Parathyroid adenoma (tissue), 2 donors: Measurements from ENCODE around the gene MERTK.

Source experiments
- H2AFZ ChIP-seq: fragments of 300-600 bp; sonication (generic); one replicate; pipeline ENCODE4 v1.7.0; 2017; ENCODE audit warnings: antibody characterized with exemption, mild to moderate bottlenecking
- H3K27ac ChIP-seq: fragments of 300-600 bp; sonication (generic); one replicate; pipeline ENCODE4 v1.7.0; 2017
- H3K27me3 ChIP-seq: fragments of 300-600 bp; sonication (generic); one replicate; pipeline ENCODE4 v1.7.0; 2017; ENCODE audit warnings: low read length; ENCODE audit not compliant: control insufficient read depth, insufficient read depth
- H3K36me3 ChIP-seq: fragments of 300-600 bp; sonication (generic); one replicate; pipeline ENCODE4 v1.7.0; 2017; ENCODE audit warnings: low read length; ENCODE audit not compliant: control insufficient read depth, insufficient read depth
- H3K4me1 ChIP-seq: fragments of 300-600 bp; sonication (generic); one replicate; pipeline ENCODE4 v1.7.0; 2017; ENCODE audit warnings: control low read depth
- H3K4me2 ChIP-seq: fragments of 300-600 bp; sonication (generic); one replicate; pipeline ENCODE4 v1.7.0; 2017; ENCODE audit warnings: low read length
- H3K4me3 ChIP-seq: fragments of 300-600 bp; sonication (generic); one replicate; pipeline ENCODE4 v1.7.0; 2017; ENCODE audit warnings: low read depth, low read length
- H3K79me2 ChIP-seq: fragments of 300-600 bp; sonication (generic); one replicate; pipeline ENCODE4 v1.7.0; 2017; ENCODE audit warnings: control low read depth
- H3K9ac ChIP-seq: fragments of 300-600 bp; sonication (generic); one replicate; pipeline ENCODE4 v1.7.0; 2017; ENCODE audit warnings: mild to moderate bottlenecking
- H3K9me3 ChIP-seq: fragments of 300-600 bp; sonication (generic); one replicate; pipeline ENCODE4 v1.7.0; 2017; ENCODE audit warnings: low read length; ENCODE audit not compliant: control insufficient read depth
- CTCF ChIP-seq: fragments of 300-600 bp; sonication (generic); IDR thresholded peaks from one replicate; pipeline ENCODE4 v1.7.0; 2017; ENCODE audit warnings: antibody characterized with exemption, mild to moderate bottlenecking
- donor health status: primary hyperparathyroidism.

Gene MERTK

DNA sequence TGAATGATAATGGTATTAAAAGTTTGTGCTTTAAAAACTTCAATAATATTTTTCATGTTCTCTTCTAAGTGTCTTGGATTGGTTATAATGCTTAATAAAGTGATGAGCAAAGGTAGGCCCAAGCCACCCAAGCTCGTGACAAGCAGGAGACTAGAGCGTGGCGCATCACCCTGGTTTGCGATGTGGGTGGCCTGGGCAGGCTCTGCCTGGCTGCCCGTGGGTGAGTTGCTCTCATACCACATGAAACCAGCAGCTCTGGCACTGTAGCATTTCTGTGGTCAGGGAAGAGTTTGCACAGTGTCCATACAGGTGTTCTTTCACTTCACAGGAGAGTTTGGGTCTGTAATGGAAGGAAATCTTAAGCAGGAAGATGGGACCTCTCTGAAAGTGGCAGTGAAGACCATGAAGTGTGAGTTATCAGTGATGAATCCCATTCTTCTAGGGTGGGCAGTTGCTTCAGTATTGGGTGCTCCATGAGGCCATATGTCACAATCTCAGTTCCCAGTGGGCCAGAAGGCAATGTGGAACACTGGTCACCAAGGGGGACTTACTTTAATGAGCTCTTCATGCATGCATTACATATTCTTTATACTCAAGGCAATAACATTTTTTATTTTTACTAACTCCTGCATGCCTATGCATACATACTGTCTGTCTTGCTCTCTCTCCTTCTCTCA lies 105.3 kb downstream of the MERTK start:
- Histone ChIP-seq H3K27ac (no peak overlapping the region), H2AFZ (no peak overlapping the region), H3K36me3 (no peaks in the 10 kb centered on the region), H3K4me2 (no peak overlapping the region), H3K4me1 (no peaks in the 10 kb centered on the region), H3K27me3 (no peaks in the 10 kb centered on the region), H3K9me3 (no peaks in the 10 kb centered on the region), H3K79me2 (no peaks in the 10 kb centered on the region), H3K9ac (no peak overlapping the region), H3K4me3 (no peak overlapping the region)
- TF ChIP-seq CTCF, result no peak

- Histone ChIP-seq H3K9ac (no peak overlapping the region), H3K4me1 (no peaks in the 10 kb centered on the region), H3K79me2 (no peaks in the 10 kb centered on the region), H3K4me2 (no peak overlapping the region), H3K9me3 (no peaks in the 10 kb centered on the region), H3K36me3 (no peaks in the 10 kb centered on the region), H2AFZ (no peak overlapping the region), H3K27ac (no peak overlapping the region), H3K4me3 (no peak overlapping the region), H3K27me3 (no peaks in the 10 kb centered on the region)
- TF ChIP-seq CTCF, result no peak
These were observed 105.8 kb downstream of the MERTK start for GRCh38 chr2:112004253-112004645.

- H3K9me3 ChIP-seq, result no peaks in the 10 kb centered on the region
- no peaks in the 10 kb centered on the region for H3K79me2 ChIP-seq
- no peaks in the 10 kb centered on the region for H3K4me1 ChIP-seq
- no peak overlapping the region for H3K27ac ChIP-seq
- H3K4me2 ChIP-seq, result no peak overlapping the region
- no peak overlapping the region for H2AFZ ChIP-seq
- H3K9ac ChIP-seq, result no peak overlapping the region
- no peak overlapping the region for H3K4me3 ChIP-seq
- no peaks in the 10 kb centered on the region for H3K27me3 ChIP-seq
- no peak for TF ChIP-seq CTCF
- H3K36me3 ChIP-seq, result no peaks in the 10 kb centered on the region
These were observed 107.1 kb downstream of the MERTK start for GRCh38 chr2:112005406-112006075.

DNA sequence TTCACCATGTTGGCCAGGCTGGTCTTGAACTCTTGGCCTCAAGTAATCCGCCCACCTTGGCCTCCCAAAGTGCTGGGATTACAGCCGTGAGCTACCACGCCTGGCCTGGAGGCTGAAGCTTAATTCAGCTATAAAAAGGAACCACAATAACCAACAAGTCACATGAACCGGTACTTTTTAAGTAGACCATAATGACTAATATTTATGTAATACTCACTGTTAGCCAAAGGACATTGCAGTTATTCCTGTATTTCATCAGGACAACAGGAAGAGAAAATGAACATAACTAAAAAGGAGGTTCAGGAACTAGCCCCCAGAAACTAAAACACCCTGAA lies 107.6 kb downstream of the MERTK start:
- no peak overlapping the region for H3K4me2 ChIP-seq

More for the DNA sequence above, 107.6 kb downstream of the MERTK start:
- Histone ChIP-seq H2AFZ (no peak overlapping the region), H3K4me3 (no peak overlapping the region), H3K9me3 (no peaks in the 10 kb centered on the region), H3K4me1 (no peaks in the 10 kb centered on the region), H3K36me3 (no peaks in the 10 kb centered on the region), H3K79me2 (no peaks in the 10 kb centered on the region), H3K9ac (no peak overlapping the region), H3K27me3 (no peaks in the 10 kb centered on the region), H3K27ac (no peak overlapping the region)
- no peak for TF ChIP-seq CTCF
